ENCODE data around the gene ANKRD28.

ANKRD28 gene

GRCh38 chr3:15660055-15660935, 137.5 kb downstream of the ANKRD28 start:
- DNase-seq = no peak

DNA sequence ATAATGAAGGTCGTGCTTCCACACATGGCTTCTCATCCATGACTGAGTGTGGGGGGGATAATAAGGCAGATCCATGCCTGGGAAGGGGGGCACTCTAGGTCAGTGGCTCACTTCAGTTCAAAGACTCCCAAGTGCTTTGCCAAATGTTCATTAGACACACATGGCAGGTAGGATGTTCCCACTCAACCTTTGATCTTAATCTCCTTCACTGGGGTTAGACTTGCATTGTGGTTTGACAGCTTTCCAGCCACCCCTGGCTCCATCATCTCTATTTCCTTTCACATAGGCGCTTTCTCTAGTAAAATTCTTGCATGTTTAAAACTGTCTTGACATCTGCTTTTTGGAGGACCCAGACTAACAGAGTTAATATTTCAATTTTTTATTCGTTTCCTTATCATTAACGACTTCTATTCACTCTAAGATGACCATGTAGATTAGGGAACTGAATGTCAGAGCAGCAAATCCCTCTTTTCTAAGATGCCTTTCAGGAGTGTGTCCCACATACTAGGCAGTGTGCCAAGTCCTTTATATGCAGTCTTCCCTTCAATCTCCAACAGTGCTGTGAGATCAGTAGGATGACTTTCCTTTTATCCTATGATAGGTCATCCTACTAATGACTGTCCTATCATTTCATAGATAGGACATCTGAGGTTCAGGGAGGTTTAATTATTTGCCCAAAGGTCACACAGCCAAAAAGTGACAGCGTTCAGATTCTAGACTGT, 138.4 kb downstream of the ANKRD28 start:
- DNase-seq = no peak

DNA sequence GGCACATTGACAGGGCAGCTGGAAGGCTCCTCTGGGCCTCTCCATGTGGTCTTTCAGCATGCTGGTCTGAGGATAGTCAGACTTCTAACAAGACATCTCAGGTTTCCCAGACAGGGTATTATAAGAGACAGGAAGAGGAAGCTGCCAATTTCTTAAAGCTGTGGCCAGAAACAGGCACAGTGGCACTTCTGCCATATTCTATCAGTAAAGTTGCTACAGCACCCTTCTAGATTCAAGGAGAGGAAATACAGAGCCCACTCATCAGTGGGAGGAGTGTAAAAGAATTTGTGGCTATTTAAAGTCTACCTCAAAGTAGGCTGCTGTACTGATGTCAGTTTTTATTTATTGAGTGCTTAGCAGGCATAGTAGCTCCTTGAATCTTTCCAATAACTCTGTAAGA, 140.8 kb downstream of the ANKRD28 start:
- DNase-seq = no peak

- DNase-seq = no peak
Measured at GRCh38 chr3:15656342-15656741, 141.4 kb downstream of the ANKRD28 start.

DNA sequence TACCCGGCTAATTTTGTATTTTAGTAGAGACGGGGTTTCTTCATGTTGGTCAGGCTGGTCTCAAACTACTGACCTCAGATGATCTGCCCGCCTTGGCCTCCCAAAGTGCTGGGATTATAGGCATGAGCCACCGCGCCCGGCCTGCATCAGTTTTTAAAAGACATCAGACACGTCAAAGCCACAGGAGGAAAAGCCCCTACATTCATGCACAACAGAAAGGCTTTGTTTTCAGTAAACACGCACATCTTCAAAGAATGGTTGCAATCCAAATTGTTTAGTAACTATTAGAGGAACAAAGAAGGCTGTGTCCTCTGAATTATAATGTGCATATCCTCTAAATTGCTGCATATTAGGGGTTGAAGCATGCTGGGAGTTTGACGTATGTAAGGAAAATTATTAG, 142.9 kb downstream of the ANKRD28 start:
- peak; percentile 33 to 89 for DNase-seq

DNA sequence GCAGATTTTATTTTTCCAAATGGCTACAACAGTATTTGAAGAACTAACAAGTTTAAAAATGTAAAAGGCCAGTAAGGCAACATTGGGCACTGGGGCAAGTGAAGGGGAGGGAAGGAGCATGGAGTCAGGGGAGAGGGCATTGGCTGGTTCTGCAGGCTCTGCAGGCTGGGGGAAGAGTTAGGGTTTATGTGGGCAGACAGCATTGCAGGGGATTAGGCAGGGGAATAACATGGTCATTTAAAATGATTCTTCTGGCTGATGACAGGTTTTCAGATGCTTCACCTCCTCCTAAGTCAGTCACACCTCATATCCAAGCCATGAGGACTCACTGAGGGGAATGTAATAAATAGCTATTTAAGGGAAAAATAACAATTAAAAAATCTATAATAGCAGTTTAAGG, 143.7 kb downstream of the ANKRD28 start:
- no peak for DNase-seq

- no peak for DNase-seq
Measured at GRCh38 chr3:15653321-15653720, 144.5 kb downstream of the ANKRD28 start.

DNA sequence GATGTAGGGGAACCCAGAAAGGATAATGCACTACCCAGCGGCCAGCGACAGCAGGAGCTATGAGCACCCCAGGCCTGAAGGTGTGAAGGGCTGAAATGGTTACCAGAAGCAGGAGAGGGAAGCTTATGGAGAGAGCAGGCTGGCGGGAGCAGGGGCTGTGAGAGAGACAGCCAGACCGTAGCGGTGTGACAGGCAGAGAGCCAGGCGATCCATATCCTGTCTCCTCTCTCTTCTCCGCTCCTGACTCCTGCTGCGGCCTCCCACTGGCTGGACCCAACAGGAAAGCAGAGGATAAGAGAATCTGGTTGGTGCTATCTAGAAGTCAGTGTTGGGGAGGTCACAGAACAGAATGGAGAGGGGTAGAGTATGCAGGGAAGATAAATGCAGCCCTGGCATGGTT, 146.4 kb downstream of the ANKRD28 start:
- no peak for DNase-seq

DNA sequence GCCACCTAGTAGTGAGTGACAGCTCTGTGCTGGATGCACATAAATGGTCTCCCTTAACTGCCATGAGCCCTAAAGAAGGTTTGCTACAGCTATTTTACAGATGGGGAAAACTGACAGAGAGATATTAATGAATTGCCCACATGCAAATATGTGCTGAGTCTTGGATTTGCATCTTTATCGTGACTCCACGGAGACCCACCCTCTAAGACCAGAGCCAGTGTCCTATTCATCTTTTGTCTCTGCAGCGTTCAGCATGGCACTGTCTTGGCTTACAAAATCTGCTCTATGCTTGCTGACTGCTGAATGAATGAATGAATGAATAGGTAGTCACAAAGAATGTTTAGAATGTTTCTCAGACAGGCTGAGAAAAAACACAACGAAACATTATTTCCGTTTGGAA, 147.9 kb downstream of the ANKRD28 start:
- DNase-seq = no peak

- no peak for DNase-seq
Measured at GRCh38 chr3:15649341-15649740, 148.4 kb downstream of the ANKRD28 start.

DNA sequence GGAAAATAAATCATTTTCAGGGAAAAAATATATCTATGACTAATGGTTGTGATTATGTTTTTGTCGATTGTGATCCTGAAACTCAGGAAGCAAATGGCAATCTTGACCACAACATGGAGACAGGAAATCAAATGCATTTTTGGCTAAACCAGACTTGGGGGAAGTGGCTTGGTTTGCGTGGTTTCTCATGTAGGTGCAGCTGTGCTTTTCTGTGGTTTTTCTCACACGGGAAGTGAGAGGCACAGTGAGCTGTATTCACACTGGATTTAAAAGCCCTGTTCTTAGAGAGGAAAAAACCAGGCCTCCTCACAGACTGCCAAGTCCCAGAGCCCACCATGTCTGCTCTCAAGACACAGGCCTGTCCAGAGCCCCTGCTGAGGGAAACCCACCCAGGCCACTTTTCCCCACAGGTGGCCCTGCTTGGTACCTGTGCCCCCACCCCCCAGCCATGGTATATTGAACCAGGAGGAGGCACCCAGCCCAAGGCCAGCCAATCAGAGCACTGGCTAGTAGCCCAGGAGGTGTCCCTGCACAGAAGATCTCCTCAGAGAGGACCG, 150.1 kb downstream of the ANKRD28 start:
- no peak for DNase-seq

GRCh38 chr3:15646851-15647511, 150.8 kb downstream of the ANKRD28 start:
- no peak for DNase-seq

DNA sequence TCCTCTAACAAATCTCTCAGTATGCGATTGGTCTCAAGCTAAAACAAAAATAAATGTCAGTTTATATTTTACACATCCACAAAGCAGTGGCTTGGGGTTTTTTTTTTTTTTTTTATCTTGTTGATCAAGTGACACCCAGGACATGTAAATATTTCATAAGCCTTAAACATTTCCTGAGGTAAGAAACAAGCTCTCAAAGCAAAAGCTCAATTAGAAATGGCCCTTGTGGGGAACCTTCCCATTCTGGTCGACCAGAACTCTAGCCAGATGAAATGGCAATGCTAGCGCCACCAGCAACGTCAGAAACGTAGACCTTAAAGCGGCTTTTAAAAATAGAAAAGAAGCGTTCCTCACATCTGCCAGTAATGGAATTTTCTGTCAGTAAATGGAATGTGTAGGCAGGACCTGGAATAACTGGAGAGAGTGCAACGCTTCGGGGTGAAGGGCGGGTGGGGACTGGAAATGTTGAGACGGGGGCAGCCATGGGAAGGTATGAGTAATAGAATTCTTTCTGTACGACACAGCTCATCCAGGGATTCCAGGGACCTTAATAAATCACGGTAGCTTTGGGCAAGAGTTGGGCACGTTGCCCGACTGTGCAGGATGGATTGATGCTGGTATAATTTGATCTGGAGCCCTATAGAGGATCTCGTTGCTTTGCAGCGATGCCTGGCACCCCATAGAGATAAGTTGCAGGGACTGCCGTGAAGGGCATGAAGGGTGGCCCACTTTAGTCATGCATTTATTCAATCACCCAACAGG, 151.9 kb downstream of the ANKRD28 start:
- DNase-seq = no peak

GRCh38 chr3:15645246-15645645, 152.5 kb downstream of the ANKRD28 start:
- no peak for DNase-seq

DNA sequence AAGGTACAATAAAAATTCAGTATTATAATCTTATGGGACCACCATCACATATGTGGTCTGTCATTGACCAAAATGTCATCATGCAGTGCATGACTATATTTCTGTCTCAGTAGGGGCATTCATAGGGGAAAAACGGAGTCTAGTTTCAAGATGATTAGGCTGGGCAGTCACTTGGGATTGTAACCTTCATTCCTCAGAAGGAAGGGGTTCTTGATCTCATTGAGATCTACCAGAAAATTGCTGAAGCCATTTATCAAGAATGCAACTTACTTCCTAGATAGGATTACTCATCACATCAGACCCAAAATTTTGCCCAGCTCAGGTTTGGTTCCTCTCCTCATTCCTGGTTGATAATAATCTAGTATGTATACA, 158.9 kb downstream of the ANKRD28 start:
- DNase-seq = no peak

GRCh38 chr3:15638193-15638890, 159.4 kb downstream of the ANKRD28 start:
- no peak for DNase-seq

DNA sequence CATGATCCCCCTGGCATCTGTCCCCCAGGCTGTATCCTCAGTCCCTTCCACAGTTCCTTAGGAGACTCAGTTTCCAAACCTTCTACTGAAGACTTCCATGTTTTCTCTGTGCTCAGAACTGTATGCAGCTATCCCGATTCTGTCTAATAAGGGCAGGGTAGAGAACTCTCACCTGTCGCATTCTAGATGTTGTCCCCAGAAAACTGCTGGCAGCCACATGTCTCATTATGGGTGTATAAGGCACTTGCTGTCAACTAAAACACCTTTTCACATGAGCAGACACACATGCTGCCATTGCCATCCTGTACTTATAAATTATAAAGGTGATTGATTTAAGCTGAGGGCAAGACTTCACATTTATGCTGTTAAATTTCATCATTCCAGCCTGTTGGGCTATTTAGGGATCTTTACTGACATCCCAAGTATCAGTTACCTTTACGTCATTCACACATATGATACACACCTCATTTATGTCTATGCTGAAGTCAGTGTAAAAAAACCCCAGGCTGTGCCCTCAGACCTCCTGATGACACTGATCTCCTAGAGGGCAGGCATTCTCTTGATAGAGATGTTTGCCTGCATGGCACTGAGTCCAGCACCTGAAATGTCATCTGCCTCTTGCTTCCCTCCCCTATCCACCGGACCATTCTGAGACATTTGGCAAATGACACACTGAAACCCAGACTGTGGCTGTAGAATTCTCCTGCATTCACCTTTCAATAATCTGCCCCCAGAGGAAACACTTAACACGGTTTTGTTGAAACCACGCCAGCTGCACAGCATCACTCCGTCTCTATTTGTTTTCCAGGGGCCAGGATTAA, 160.4 kb downstream of the ANKRD28 start:
- DNase-seq = no peak

GRCh38 chr3:15636028-15636709, 161.6 kb downstream of the ANKRD28 start:
- DNase-seq = no peak

GRCh38 chr3:15635121-15635661, 162.6 kb downstream of the ANKRD28 start:
- DNase-seq = peak; percentile 21 to 23

DNA sequence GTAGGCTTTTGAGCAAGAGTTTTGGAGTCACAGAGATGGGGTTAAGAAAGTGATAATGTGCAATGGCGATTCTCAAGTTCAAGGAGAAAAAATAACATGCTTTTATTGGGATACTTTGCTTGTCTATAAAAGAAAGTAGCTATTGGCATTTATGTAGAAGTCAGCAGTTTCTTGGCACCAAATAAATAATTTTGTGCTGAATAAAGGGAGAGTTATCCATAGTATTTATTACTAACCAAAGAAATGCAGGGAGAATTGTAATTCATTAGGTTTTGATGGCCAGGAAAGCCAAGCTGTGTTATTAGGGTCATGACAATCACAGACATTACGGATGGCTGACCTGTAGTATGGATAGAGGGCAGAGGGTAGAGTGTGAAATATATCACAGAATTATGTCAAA, 163.1 kb downstream of the ANKRD28 start:
- no peak for DNase-seq
